CD4-positive, alpha-beta T cell treated with Interleukin-6 at 100 ng/mL for 8 hours (primary cell): ENCODE measurements around the gene NOP53.
"Not testable (repeated sequence)": the region's sequence is repeated elsewhere in the genome, so short reads cannot be mapped to it uniquely, and the experiment has no call there.

Source experiments
- DNase-seq: peaks from one replicate; pipeline ENCODE4 v3.0.0-alpha.2; 2020; ENCODE audit warnings: mixed read lengths, low spot score

NOP53 gene

GRCh38 chr19:47718415-47719046 is 26.8 kb upstream of the NOP53 start:
- DNase-seq = not testable (repeated sequence)

- no peak for DNase-seq
These were observed 26.1 kb upstream of the NOP53 start for GRCh38 chr19:47719047-47719859.

DNA sequence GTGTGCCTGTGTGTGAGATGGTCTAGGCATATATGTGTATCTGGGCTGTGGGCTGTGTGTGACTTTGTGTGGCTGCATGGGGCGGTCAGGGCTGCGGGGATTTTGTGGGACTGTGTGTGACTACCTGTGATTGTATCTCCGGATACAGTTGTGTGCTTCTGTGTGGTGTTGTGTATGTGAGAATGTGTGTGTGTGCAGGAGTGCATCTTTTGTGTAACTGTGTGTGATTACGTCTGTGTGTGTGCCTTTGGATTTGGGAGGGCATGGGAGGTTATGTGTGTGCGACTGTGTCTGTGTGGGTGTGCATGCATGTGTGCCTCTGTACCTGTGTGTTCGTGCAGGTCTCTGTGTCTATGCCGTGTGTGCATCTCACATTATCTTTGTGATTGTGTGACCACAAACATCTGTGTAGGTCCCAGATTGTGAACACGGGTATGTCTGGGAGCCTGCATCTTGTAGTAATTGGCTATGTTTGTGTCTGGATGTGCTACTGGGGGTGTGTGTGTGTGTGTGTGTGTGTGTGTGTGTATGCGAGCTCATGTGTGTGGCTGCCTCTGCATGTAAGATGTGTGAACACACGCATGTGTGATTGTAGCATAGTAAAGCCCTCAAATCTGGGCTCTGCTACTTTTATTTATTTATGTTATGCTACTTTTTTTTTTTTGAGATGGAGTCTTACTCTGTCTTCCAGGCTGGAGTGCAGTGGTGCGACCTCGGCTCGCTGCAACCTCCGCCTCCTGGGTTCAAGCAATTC is 24.5 kb upstream of the NOP53 start:
- no peak for DNase-seq

- no peak for DNase-seq
These were observed 21.8 kb upstream of the NOP53 start for GRCh38 chr19:47723581-47723940.

DNA sequence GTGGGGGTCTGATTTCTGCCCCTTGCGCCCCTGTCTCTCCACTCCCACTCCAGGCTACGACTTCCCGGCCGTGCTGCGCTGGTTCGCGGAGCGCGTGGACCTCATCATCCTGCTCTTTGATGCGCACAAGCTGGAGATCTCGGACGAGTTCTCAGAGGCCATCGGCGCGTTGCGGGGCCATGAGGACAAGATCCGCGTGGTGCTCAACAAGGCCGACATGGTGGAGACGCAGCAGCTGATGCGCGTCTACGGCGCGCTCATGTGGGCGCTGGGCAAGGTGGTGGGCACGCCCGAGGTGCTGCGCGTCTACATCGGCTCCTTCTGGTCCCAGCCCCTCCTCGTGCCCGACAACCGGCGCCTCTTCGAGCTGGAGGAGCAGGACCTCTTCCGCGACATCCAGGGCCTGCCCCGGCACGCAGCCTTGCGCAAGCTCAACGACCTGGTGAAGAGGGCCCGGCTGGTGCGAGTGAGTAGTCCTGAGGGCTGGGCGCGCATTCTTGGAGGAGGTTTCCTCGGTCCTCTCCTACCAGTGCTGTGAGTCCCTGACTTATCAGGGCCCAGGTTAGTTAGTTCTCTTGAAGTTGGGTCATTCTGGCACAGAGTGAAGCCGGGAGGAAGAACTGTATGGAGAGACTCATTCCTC is 19.5 kb upstream of the NOP53 start:
- DNase-seq = no peak

DNA sequence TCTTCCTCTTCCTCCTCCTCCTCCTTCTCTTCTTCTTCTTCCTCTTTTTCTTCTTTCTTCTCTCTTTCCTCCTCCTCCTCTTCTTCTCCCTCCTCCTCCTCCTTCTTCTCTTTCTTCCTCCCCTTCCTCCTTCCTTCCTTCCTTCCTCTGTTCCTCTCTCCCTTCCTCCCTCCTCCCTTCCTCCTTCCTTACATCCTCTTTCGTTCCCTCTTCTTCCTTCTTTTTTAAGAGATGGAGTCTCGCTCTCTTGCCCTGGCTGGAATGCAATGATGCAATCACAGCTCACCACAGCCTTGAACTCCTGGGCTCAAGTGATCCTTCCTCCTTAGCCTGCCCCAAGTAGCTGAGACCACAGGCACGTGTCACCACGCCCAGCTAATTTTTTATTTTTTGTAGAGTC is 18.9 kb upstream of the NOP53 start:
- DNase-seq = no peak

DNA sequence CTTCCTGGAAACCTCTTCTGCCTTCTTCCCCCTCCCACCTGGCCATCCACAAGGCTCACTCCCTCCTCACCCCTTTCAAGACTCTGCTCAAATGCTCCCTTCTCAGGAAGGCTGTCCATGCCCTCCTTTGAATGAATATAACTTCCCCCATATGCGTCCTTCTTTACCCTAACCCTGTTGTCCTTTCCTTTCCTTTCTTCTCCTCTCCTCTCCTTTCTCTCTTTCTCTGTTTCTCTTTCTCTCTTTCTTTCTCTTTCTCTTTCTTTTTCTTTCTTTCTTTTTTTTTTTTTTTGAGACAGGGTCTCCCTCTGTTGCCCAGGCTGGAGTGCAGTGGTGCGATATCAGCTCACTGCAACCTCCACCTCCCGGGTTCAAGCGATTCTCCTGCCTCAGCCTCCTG is 17.1 kb upstream of the NOP53 start:
- DNase-seq = not testable (repeated sequence)

DNA sequence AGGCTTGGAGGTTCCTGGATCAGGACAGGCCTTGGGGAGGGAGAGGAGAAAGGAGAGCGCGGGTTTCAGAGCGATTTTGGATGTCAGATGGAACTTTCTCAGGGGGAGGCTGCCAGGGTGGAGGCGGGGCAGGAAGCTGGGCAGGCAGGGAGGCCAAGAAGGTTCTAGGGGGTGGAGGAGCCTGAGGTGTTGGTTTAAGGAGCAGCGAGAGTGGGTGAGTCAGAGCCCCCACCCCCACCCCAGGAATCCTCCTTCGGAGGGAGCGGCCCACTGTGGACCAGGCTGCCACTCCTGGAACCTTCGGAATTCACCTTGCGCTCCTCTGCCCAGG is 15.9 kb upstream of the NOP53 start:
- no peak for DNase-seq

DNA sequence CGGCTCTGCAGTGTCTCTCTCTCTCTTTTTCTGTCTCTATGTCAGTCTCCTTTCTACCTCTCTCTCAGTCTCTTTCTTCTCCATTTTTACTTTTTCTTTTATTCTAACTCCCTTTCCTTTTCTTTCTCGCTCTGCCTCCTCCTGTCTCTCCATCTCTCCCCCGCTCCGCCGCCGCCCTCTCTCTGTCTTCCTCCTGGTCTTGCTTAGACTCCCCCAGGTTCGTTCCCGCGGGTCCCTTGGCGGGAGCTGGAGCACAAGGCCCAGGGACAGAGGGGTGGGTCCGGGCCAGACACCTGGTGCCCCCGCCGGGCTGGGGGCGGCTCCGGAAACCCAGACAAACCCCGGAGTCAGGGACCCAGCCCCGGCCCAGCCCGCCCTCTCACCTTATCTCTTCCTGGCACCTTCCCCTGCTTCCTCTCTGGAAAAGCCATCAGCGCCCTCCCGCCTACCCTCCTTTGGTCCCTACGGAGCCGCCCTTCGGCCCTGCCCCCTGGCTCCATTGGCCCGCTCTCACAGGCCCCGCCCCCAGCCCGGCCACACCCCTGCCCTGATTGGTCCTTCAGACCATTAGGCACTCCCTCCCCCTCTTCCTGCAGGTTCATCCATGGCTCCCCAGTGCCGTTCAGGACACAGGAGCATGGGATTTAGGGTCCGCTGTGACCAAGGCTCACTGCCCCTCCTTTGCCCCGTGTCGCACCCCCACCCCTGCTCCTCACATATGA is 15.4 kb upstream of the NOP53 start:
- no peak for DNase-seq

- DNase-seq = no peak
These were observed 14.8 kb upstream of the NOP53 start for GRCh38 chr19:47730521-47730889.

GRCh38 chr19:47730910-47731309 is 14.4 kb upstream of the NOP53 start:
- DNase-seq = no peak

DNA sequence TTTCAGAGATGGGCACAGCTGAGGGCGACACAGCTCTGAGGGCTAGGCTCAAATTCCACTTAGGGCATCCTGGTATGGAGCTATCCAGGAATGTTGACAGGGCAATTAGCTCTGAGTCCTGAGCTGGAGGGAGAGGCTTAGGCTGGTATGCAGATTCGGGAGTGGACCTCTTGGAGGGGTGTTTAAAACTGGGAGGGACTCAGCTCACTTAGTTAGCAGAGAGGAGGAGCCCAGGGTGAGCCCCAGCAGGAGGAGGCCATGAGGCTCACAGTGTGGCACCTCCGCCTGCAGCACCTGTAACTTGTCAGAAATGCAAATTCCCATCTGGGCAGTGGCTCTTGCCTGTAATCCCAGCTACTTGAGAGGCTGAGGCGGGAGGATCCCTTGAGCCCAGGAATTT is 10.2 kb upstream of the NOP53 start:
- no peak for DNase-seq

- no peak for DNase-seq
These were observed 4.4 kb upstream of the NOP53 start for GRCh38 chr19:47740866-47741519.

DNA sequence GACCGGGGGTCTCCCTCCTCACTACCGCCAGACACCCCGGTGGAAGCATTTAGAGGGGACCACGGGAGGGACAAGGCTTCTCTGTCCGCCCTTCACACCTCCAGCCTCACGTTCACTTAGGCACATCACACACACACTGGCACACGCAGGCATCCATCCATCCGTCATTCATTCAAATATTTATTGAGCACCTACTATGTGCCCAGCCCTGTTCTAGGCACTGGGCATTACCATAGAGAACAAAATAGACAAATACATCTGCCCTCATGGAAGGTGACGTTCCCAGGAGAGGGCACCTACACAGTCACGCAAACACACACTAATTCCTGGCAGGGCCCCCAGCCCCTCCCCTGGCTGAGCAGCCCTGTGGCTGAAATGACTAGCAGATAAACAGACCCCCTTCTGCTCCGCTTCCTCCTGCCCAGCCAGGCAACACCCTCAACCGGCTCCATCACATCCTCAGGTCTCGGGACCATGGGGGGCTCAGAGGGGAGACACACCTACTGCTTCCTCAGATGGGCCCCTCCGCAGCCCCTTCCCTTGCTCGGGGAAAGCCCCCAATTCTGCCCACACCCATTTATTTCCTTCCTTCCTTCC is 3.7 kb upstream of the NOP53 start:
- DNase-seq = no peak

DNA sequence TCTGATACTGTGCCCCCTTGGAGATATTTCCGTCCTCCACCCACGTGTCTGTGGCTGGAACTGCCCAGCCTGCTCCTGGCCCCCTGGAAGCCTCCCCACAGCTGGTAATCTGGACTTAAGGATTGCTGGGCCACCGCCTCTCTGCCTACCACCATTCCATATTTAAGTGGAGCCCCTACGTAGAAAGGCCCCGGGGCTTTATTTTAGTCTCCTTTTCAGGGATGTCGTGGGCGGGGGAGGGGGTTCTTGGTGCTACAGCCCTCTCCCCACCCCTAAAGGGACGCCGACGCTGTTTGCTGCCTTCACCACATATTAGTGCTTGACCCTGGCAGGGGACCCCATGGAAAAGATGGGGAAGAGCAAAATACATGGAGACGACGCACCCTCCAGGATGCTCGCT is 2.7 kb upstream of the NOP53 start:
- no peak for DNase-seq

DNA sequence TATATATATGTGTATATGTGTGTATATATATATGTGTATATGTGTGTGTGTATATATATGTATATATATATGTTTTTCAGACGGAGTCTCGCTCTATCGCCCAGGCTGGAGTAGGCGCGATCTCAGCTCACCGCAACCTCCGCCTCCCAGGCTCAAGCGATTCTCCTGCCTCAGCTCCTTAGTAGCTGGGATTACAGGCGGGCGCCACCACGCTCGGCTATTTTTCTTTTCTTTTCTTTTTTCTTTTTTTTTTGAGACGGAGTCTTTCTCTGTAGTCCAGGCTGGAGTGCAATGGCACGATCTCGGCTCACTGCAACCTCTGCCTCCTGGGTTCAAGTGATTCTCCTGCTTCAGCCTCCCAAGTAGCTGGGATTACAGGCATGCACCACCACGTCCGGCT is 783 bp downstream of the NOP53 start:
- DNase-seq = not testable (repeated sequence)

- no peak for DNase-seq
These were observed 4.0 kb downstream of the NOP53 start for GRCh38 chr19:47749326-47749725.

DNA sequence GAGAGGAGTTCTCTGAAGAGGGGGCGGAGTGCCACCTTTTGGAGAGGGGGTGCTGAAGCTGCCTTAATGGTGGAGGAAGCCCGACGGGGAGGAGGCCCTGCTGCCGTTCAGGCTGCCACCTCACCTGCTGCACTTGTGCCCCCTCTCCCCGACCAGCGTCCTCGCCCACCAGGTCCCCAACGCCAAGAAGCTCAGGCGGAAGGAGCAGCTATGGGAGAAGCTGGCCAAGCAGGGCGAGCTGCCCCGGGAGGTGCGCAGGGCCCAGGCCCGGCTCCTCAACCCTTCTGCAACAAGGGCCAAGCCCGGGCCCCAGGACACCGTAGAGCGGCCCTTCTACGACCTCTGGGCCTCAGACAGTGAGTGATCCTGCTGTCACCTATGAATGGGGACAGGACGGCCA is 5.4 kb downstream of the NOP53 start:
- no peak for DNase-seq

DNA sequence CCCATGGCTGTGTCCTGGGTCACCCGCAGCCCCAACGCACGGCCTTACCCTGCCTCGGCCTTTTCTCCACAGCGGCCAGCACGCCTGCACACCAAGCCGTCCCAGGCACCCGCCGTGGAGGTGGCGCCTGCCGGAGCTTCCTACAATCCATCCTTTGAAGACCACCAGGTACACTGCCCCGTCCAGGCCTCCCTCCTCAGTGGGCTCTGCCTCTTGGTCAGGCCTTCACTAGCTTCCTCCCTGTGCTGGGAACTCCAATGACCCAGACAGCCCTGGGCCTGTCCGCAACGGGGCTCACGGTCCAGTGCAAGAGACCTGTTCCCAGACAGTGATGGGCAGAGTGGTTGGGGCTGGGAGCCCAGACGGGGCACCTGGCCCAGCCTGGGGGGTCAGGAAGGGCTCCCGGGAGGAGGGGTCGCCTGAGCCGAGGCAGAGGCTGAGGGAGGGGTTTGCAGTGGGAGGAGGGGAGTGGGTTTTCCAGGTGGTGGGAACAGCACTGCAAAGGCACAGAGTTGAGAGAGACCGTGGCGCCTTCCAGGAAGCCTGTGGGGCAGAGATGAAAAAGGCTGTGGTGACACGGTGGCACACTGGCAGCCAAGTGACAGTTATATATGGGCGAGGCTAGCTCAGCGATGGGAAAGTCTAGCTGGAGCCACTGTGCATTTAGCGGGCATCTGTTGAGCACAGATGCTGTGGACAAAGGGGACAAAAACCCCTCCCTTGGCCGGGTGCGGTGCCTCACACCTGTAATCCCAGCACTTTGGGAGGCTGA is 7.3 kb downstream of the NOP53 start:
- DNase-seq = no peak
